K562 (cell line): Measurements from ENCODE around the gene ATL3. TPM values are rescaled to one million over a fixed set of nuclear protein-coding genes. Genes with fewer than 3 reads are reported as not detected.

ENCODE experiments used
- ARID3A ChIP-seq: IDR thresholded peaks from 2 replicates; pipeline ENCODE4 v1.6.1; 2012; ENCODE audit warnings: low read depth, low read length, improper control_type of control experiment, borderline replicate concordance
- CCNT2 ChIP-seq: IDR thresholded peaks from 2 replicates; pipeline ENCODE4 v1.6.1; 2011; ENCODE audit warnings: borderline replicate concordance, low read depth, mild to moderate bottlenecking, moderate library complexity, mixed read lengths, low read length; ENCODE audit not compliant: insufficient read length; ENCODE audit errors: extremely low read depth
- COPS2 ChIP-seq: fragments of 450-650 bp; conservative IDR thresholded peaks from 2 replicates; pipeline ENCODE4 v1.6.1; 2016; ENCODE audit warnings: mild to moderate bottlenecking, moderate library complexity
- CREB3 ChIP-seq: fragments of 450-650 bp; conservative IDR thresholded peaks from 2 replicates; pipeline ENCODE4 v1.6.1; 2016; ENCODE audit warnings: missing genetic modification characterization, low read depth, mild to moderate bottlenecking, missing compliant biosample characterization, moderate library complexity
- CREB3L1 ChIP-seq: fragments of 450-650 bp; IDR thresholded peaks from 2 replicates; pipeline ENCODE4 v1.6.1; 2014; ENCODE audit warnings: low read depth, mild to moderate bottlenecking, moderate library complexity, borderline replicate concordance
- DPF2 ChIP-seq: fragments of 450-650 bp; IDR thresholded peaks from 2 replicates; pipeline ENCODE4 v1.6.1; 2016
- E2F4 ChIP-seq: sonication (generic); formaldehyde crosslinking; IDR thresholded peaks from 2 replicates; pipeline ENCODE4 v1.8.0; 2022; ENCODE audit warnings: mild to moderate bottlenecking, low read depth, missing genetic modification reagents
- KDM2B ChIP-seq: fragments of 250-450 bp; sonication (Bioruptor Pico); IDR thresholded peaks from 2 replicates; pipeline ENCODE4 v1.8.0; 2021; ENCODE audit warnings: mild to moderate bottlenecking, moderate library complexity
- PRPF4 ChIP-seq: fragments of 200-400 bp; formaldehyde crosslinking; IDR thresholded peaks from one replicate; pipeline ENCODE4 v1.6.1; 2017; ENCODE audit warnings: low read length, low read depth, mild to moderate bottlenecking; ENCODE audit not compliant: insufficient read depth, poor library complexity, severe bottlenecking
- RFX1 ChIP-seq: fragments of 450-650 bp; IDR thresholded peaks from 2 replicates; pipeline ENCODE4 v1.6.1; 2016; ENCODE audit warnings: mild to moderate bottlenecking, moderate library complexity
- SP1 ChIP-seq: sonication (generic); formaldehyde crosslinking; IDR thresholded peaks from 2 replicates; pipeline ENCODE4 v1.8.1; 2022; ENCODE audit warnings: mild to moderate bottlenecking, missing genetic modification reagents
- THRAP3 ChIP-seq: fragments of 450-650 bp; IDR thresholded peaks from 2 replicates; pipeline ENCODE4 v1.6.1; 2016; ENCODE audit warnings: mild to moderate bottlenecking, inconsistent platforms, borderline replicate concordance
- XRCC3 ChIP-seq: fragments of 450-650 bp; IDR thresholded peaks from 2 replicates; pipeline ENCODE4 v1.6.1; 2017; ENCODE audit warnings: mild to moderate bottlenecking, moderate library complexity
- ZBTB33 ChIP-seq: sonication (generic); formaldehyde crosslinking; IDR thresholded peaks from 2 replicates; pipeline ENCODE4 v1.8.1; 2023; ENCODE audit warnings: mild to moderate bottlenecking, missing genetic modification reagents
- ZNF347 ChIP-seq: fragments of 450-650 bp; formaldehyde crosslinking; IDR thresholded peaks from 2 replicates; pipeline ENCODE4 v1.4.0; 2020; ENCODE audit warnings: low read depth, mild to moderate bottlenecking, moderate library complexity
- polyA plus RNA-seq, 8 experiments: library from polyadenylated mRNA; depleted of rRNA in 4 of 8; stranded (reverse) in 5 of 8; unstranded in 3 of 8; fragments of >200 nt; fragmentation: Nextera tagmentation in 2 of 8; fragmentation: Illumina TruSeq in 1 of 8; extraction: Ambion mirVana in 2 of 8; extraction: Trizol in 1 of 8; gene quantifications; 2 replicates each; pipeline versions ENCODE4 v1.2.1 to v1.2.3, GENCODE V29; 2011 to 2014; ENCODE audit warnings: inconsistent platforms in 1 of 8, missing spikeins in 1 of 8
- total RNA-seq, 7 experiments: library from RNA; depleted of rRNA in 6 of 7; stranded (reverse); fragments of >200 nt in 6 of 7; fragmentation: Illumina TruSeq in 2 of 7; extraction: Trizol in 2 of 7; gene quantifications; 2 replicates each; pipeline versions ENCODE4 v1.2.1 to v1.2.3, GENCODE V29; 2011 to 2021; ENCODE audit warnings: low replicate concordance in 1 of 7
- TF ChIP-seq, protein P1 (sequence below): fragments of 250-450 bp; sonication (Bioruptor Pico); IDR thresholded peaks from 2 replicates; pipeline ENCODE4 v1.4.0; 2020; ENCODE audit warnings: borderline replicate concordance

The ATL3 gene
- total and polyA plus RNA-seq, 9 of the 15 experiments (the other 6 are each of a cell fraction or from before 2014, with no cell fraction given): 18.2 to 39.8 (median 23.9) TPM

- no peak for TF ChIP-seq ZBTB33 (CRISPR knock-in tag)
- TF ChIP-seq THRAP3: no peak
- TF ChIP-seq, protein P1, sequence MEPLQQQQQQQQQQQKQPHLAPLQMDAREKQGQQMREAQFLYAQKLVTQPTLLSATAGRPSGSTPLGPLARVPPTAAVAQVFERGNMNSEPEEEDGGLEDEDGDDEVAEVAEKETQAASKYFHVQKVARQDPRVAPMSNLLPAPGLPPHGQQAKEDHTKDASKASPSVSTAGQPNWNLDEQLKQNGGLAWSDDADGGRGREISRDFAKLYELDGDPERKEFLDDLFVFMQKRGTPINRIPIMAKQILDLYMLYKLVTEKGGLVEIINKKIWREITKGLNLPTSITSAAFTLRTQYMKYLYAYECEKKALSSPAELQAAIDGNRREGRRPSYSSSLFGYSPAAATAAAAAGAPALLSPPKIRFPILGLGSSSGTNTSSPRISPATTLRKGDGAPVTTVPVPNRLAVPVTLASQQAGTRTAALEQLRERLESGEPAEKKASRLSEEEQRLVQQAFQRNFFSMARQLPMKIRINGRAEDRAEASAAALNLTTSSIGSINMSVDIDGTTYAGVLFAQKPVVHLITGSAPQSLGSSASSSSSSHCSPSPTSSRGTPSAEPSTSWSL (CRISPR knock-in tag): no peak
- no peak for TF ChIP-seq CREB3L1
- TF ChIP-seq PRPF4: no peak
- peak; percentile 24 for TF ChIP-seq CCNT2
- TF ChIP-seq KDM2B (CRISPR knock-in tag): no peak
- TF ChIP-seq COPS2: no peak
- TF ChIP-seq DPF2: peak; percentile 59; the same call in 1 of the 2 replicates
- TF ChIP-seq SP1 (CRISPR knock-in tag): no peak
- no peak for TF ChIP-seq RFX1
- no peak for TF ChIP-seq ZNF347
- TF ChIP-seq E2F4: no peak
- peak; percentile 71; the same call in 1 of the 2 replicates for TF ChIP-seq ARID3A
- TF ChIP-seq XRCC3: no peak
- TF ChIP-seq CREB3: 0 out of 2 replicates have a peak, but pooled peaks have one; percentile 40
Measured at GRCh38 chr11:63683133-63683991, 12.2 kb upstream of the ATL3 start (continued).
